Measurements from ENCODE around the gene DNLZ.
"Not testable (repeated sequence)": the region's sequence is repeated elsewhere in the genome, so short reads cannot be mapped to it uniquely, and the experiment has no call there.

DNLZ gene

DNA sequence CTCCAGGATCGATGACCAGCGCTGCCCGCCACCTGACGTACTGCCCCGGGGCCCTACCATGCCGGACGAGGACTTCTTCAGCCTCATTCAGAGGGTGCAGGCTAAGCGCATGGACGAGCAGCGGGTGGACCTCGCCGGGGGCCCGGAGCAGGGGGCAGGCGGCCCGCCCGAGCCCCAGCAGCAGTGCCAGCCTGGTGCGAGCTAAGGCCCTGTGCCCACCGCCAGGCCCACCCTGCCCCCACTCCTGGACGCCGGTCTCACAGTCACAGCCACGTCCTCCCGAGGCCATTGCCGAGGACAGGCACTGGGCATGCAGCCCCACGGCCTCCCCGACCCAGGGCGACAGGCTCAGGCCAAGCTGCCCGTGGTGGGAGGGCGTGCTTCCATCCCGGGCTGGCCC is 5.5 kb downstream of the DNLZ start:
- FAIRE-seq = no peak

DNA sequence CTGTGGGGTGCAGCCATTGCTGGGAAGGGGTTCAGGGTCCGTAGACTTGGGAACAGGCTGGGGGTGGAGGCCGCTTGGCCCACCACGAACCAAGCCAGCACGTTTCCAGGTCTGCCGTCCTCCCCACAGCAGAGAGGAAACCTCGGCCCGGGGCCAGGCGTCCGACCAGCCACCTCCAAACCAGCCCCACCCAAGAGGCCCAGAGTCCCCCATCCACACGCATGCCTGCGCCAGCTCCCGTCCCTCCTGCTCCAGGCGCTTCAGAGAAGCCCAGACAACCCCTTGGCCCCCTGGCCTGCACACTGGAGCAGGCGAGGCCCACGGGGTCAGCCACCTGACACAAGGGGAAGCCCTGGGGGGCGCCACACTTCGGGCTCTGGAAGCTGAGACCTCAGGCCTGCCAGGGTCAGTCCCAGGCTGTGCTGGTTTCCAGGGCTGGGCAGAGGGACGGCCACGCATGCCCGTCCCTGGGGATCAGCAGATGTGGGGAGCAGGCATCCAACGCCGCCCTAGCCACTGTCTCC is 6.3 kb downstream of the DNLZ start:
- no peak for FAIRE-seq

DNA sequence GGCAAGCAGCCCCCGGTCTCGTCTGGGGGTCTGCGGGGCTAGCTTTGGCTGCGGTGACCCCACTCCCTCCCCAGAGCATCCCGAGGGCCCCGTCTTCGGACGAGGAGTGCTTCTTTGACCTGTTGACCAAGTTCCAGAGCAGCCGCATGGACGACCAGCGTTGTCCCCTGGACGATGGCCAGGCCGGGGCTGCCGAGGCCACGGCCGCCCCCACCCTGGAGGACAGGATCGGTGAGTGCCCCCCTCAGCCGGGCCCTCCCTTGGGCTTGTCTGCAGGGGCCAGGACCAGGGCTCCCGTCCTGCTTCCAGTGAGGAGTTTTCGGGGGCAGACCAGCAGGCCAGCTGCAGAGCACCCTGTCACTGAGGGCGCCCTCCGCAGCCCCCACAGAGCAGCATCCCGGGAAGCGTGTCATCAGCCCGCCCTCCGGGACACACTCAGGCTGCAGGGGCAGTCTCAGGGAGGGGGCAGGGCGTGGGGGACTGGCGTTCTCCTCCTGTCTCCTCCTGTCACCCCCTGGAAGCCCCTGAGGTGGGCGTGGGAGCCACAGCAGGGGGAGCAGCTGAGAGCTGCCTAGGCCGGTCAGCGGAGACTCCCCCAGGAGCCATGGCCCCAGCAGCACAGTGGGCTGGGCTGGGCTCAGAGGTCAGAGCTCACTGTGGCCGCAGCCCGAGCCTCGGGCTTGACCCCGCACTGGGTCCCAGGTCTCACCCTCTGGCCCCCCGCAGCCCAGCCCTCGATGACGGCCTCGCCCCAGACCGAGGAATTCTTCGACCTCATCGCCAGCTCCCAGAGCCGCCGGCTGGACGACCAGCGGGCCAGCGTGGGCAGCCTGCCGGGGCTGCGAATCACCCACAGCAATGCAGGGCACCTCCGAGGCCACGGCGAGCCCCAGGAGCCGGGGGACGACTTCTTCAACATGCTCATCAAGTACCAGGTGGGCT is 7.7 kb downstream of the DNLZ start:
- no peak for FAIRE-seq

DNA sequence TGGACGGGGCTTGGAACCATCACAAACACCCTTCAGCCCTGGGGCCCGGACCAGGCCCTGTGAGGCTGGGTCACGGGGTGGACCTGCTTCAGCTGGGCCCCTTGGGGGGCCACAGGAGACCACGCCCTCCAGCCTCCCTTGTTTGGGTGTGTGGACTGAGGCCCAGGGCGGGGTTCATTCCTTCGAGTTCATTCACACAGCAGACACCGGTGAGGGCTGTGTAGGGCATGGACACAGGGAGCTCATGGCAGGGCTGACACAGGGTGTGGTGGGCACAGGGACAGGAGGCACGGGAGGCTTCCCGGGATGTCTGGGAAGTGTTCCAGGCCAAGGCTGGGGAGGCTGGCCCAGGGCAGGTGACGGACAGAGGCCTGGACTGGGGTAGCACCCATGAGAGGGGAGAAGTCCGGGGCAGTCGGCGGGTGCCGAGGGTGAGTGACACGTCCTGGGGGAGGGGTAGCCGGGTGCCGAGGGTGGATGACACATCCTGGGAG is 8.9 kb downstream of the DNLZ start:
- FAIRE-seq = no peak

DNA sequence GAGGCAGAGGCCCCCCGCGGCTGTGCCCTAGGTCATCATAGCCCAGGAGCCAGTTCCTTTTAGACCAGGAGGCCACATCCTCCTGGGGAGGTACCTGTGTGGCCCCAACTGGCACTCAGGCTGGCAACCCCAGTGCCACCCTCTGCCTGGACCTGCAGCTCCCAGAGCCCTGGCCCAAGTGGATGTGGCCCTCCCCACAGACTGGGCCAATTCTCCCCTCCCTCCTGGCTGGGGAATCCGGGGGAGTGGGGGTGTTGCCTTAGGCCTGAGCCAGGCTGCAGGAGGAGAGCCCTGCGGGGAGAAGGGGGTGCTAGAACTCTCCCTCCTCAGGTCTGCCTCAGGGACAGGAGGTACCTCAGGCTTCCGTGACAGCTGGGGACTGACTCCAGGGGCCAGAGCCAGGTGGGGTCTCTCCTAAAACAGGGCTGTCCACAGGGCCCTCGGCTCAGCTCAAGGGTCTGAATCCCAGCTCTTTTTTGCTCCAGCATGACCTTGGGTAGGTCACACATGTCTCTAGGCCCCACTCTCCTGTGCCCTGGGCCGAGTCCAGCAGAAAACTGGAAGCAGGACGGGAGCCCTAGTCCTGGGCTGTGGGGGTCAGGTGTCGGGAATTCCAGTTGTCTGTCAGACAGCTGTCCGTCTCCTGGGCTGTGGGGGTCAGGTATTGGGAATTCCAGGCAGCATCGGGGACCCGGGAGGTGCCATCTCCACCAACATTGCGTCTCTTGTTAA is 9.6 kb downstream of the DNLZ start:
- FAIRE-seq = no peak

DNA sequence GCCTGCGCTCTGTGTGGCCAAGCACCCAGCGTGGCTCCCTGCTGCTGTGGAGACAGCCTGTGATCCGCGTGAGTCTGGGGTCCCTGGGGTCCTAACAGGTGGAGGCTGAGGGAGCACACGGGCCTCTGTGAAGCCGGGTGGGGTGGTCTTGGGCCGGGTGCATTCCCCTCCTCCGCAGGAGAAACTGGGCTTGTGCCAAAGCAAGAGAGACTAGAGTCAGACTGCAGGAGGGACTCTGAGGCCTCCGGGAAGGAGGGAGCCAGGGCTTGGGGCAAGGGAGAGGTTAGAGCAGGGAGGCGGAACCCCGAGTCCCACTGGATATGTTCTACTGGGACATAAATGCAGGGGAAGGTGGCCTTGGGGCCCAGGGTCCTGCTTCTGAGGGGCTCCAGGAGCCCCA is 10.5 kb downstream of the DNLZ start:
- FAIRE-seq = no peak

DNA sequence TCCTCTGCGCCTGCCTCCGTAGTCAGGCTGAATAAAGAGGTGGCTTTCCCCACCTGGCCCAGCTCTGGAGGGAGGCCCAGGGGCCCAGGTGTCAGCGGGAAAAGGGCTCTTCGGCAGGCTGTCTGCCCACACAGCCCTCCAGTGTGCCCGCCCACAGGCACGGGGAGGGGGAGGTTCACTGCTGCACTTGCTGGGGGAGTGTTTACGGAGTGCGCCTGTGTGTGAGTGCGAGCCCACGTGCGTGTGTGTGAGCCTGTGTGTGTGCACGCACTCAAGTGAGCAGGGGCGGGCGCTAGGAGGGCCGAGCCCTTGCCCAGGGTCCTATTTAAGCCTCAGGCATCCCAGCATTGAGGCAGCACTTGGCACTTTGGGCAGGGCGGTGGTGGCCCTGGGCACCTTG is 10.9 kb downstream of the DNLZ start:
- no peak for FAIRE-seq

DNA sequence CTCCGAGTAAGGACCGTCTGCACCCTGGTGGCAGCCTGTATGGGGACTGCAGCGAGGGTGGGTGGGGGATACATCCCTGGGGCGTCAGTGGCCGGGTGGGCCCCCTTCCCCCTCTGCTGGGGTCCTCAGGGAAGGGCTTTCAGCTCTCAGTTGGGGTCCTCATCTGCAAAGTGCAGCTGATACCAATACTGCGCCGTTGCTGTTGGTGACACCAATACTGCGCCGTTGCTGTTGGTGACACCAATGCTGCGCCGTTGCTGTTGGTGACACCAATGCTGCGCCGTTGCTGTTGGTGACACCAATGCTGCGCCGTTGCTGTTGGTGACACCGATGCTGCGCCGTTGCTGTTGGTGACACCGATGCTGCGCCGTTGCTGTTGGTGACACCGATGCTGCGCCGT is 11.7 kb downstream of the DNLZ start:
- FAIRE-seq = not testable (repeated sequence)

DNA sequence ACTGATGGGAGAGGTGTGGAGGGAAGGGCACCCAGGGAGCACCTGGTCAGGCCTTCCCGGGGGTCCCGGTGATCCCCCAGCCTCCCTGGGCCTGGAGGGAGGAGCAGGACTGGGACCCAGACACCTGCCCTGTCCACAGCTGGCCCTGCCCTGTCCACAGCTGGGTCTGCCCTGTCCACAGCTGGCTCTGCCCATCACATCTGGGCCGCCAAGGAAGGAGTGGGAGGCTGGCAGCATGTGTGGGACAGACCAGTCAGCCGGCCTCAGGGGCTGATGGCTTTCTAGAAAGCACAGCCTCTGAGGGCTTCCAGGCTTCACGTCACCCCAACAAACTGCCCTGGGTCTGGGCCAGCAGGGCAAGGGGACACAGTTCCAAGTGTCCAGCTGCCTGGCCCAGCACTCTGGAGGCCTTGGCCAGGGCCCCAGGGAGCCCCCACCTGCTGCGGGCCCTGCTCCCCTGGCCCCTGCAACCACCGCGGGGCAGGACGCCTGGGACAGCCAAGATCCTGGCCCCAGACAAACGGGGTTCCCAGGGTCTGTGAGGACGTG is 12.2 kb downstream of the DNLZ start:
- FAIRE-seq = no peak

DNA sequence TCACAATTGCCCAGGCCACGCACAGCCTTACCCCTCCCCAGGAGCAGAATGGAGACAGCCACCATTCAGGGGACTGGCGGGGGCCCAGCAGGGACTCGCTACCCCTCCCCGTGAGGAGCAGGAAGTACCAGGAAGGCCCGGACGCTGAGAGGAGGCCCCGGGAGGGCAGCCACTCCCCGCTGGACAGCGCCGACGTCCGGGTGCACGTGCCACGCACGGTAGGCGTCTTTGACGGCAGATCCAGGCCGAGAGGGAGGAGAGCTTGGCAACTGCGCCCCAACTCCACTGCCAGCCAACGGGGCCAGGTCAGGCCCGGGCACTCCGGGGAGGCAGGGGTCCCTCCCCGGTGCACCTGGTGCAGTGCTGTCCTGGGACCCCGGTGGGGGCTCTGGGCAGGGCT is 14.0 kb downstream of the DNLZ start:
- no peak for FAIRE-seq

DNA sequence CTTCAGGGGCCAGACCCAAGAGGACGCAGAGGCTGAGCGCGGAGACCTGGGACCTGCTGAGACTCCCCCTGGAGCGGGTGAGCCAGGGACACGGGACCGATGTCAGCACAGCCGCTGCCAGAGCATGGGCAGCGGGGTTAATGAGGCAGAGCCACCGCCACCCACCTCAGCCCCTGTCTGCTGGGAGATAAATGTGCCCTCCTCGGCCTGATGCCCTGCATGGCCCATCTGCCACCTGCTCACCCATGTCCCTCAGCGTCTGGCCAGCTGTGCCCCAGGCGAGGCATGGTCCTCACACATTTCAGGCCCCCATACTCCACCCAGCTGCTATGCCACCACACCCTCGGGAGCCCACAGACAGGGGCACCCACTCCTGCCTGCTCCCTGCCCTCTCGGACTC is 14.9 kb downstream of the DNLZ start:
- no peak for FAIRE-seq

DNA sequence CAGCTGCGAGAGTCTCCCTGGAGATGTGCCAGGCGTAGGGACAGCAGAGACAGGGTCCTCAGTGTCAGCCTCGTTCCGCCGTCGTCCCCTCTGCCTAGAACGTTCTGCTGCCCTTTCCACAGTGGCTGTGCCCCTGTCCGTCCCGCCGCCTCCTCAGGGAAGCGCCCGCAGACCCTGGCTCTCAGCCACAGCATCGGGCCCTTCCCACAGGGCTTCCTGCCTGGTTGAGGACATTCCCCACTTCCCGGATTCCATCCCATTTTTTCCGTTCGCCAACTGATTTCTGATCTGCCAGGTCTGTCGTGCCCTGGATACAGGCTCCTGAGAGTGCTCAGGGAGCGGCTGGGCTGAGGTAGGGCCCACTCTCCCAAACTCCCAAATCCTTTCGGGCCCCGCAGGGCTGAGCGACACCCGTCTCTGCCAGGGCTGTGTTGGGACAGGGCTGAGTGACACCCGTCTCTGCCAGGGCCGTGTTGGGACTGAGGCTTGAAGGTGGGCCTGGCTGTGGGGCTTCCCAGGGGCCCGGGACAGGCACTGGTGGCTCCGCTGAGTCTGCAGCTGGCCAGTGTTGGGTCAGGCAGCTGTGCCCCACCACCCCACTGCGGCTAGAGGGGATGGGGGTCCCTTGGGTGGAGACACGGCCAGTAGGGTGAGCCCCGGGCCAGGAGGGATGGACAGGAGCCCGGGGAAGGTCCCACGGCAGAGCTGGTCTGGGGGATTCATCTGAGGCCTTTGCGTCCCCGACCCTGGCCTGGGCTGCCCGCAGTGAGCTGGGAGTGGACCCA is 15.9 kb downstream of the DNLZ start:
- no peak for FAIRE-seq

DNA sequence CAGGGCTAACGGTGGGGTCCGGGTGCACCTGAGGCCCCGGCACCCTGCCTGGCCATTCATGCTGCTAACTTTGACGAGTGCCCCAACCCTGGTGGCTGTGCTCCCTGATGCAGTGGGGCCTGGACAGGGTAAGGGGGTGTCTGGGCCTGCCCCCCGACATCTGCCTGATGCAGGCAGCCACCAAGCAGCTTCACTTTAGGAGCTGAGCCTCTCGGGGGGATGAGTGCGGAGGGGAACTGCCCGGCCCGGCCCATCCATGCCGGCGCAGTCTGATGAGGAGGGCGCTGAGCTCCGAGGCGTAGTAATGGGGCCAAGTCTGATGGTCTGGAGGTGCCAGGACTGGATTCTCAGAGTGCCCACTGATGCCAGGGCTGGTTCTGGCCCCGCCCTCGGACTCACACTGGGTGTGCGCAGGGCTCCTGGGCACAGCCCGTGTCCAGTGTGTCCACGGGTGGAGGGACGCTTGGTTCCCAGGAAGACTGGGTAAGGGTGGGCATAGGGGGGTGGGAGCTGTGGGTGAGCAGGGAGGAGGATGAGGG is 16.5 kb downstream of the DNLZ start:
- no peak for FAIRE-seq

DNA sequence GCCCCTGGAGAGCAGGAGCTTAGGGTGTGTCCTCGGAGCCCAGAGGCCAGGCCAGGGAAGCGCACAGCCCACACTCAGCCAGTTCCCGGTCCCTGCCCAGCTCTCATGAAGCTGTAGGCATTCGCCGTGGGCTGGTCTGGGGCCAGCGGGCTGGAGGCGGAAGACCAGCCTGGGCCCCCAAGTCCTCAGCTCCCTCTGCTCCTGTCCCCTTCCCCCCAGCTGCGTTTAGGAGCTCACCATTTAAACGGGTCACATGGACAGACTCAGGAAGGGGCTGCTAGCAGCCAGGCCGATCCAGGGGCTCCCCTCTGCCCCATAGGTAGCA is 17.4 kb downstream of the DNLZ start:
- no peak for FAIRE-seq

DNA sequence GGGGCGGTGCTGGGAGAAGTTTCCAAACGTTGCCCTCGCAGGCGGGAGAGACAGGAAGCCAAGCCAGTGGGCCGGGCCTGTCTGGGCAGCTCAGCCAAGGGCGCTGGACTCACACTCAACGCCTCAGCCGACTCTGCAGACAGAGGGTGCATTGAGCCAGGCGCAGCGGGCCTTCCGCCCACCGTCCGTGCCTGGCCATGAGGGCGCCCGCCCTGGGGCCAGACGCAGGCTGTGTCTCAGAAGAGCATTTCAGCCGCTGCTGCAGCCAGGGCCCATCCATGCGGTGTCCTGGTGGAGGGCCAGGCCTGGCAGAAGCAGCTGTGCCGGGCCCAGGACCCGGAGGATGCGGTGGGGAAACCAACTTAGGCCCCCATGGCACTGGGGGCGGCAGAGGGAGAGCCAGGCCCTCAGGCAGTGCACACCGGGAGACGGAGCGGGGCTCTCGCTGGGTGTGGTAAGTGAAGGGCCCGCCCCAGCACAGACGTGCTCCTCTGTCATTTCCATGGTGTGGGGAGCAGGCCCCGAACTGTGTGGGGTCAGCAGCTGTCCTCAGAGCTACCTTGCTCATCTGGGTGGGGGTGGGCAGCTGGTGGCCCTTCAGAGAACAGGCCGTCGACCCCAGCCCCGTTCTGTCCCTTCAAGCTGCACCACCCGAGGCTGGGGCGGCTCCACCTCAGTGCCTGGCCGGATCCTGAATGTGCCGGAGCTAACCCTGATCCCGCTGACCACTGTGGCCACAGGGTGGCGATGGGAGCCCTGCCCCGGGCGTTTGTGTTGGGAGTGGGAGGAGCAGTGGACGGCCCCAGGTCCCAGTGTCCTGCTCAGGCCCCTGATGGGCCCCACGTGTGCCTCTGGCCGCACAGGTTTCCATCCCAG is 18.0 kb downstream of the DNLZ start:
- FAIRE-seq = no peak

DNA sequence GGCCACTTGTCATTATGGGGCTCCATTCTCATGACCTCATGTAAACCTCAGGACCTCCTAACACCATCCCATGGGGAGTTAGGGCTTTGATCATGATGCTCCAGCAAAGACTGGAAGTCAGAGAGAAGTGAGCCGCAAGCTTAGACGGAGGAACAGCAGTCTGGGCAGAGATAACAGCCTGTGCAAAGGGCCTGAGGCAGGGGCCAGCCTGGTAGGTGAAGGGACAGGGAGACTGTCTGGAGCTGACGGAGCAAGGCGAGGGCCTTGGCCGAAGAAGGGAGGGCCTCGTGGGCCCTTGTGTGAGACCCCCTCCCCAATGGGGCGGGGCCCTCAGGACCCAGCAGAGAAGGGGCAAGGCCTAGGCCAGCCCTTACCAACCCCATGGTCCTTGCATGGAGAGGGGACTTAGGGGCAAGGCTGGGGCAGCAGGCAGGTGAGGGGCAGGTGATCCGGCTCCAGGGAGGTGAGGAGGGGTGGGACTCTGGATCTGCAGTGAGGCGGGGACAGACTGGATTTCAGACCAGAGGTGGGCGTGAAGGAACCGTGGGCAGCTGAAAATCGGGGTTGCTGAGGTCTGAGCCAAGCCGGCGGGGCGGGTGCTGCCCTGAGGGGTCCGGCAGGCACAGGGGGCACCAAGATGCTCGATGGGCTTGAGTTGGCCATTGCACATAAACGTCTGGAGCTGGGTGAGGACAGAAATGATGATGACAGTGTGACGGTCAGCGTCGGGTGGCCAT is 18.8 kb downstream of the DNLZ start:
- no peak for FAIRE-seq

DNA sequence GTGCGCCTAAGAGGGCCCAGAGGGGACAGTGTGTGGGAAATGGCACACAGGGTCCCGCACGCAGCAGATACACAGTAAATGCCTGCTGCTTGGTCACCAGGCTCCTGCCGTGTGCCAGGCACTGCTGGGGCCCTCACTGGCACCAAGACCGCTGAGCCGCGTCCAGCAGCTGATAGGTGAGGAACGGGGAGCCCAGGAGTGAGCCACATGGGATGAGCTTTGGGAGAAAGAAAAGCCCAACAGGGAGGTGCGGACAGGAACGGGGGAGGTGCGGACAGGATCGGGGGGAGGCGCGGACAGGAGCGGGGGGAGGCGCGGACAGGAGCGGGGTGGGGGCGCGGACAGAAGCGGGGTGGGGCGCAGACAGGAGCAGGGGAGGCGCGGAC is 19.7 kb downstream of the DNLZ start:
- FAIRE-seq = no peak

DNA sequence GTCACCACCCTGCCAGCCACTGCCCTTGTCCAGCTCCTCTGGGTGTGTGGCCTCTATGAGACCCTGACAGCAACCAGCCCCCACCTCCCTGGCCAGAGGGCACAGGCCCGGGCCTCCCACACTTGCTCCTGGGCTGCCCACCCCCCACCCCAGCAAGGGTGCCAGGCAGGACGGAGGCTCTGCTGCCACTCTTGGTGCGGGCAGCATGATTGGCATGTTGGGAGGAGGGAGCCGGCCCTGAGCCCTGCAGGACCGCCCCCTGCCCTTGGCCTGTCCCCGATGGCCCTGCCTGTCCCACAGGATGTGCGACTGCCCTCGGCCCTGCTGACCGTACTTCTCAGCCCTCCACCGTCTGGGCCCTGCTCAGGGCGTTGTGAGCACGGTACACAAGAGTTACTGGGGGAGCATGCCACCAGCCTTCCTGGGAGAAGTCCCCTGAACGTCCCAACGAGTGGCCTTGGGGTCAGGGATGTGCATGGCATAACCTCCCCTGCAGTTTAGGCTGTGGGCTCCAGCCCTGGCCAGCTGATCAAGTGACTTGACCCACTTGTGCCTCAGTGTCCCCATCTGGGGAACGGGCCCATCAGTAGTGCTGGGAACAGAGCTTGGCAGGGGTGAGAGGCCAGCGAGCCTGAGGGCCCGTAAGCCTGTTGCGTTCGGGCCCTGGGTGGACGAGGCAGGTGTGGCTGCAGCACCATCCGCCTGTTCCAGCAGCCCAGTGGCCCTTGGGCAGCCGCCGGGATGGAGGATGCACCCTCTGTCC is 20.2 kb downstream of the DNLZ start:
- no peak for FAIRE-seq

DNA sequence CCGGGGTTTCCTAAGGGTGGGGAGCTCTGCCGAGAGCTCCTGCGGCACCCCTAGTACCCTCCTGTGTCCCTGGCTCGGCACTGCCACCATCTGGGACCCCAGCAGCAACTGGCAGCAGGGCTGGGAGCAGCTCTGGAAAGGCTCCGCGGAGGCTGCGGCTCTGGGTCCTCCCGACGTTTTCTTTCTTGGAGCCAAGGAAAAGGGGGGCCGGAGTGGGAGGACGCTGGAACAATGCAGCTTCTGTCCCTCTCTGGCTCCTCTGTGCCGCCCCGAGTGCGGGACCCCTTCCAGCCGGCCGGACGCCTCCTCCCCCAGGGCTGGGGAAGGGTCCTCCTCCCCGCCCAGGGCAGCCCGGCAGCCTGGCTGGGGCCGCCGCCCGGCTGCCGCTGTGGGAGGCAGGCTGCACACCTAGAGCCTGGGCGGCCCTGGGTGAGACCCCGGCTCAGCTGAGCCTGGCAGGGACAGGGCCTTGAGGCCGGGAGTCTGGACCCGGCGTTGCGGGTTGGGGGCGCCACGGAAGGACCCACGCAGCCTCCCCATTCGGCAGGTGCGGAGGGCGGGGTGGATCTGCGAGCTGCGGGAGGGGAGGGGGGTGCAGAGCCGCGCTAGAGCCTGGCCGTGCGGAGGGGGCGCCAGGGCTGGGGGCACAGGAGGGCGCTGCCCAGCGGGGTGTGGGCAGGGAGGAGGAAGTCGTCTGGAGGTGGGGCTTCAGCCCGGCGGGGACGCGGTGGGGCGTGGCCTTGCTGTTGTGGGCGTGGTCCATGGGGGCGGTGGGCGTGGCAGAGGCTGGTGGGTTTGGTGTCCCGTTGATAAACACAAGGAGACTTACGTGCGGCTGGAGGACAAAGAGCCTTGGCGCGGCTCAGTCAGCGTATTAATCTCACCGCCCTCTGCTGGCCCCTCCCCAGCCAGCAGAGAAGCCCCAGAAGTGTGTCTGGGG is 21.1 kb downstream of the DNLZ start:
- FAIRE-seq = no peak

Data from A204.1 (cell line).